Thyroid gland (tissue), 4 donors: ENCODE results near the gene PET100.

ENCODE experiments used
- POLR2A ChIP-seq, 2 donors: fragments of 450-650 bp; IDR thresholded peaks; one replicate each; pipeline ENCODE4 v1.6.1; 2017; ENCODE audit warnings: antibody characterized with exemption in 2 of 2, mild to moderate bottlenecking in 2 of 2, moderate library complexity in 1 of 2
- TF ChIP-seq, protein P1 (sequence below), 6 experiments: fragments of 200-600 bp in 3 of 6; fragments of 450-650 bp in 3 of 6; sonication (generic) in 3 of 6; IDR thresholded peaks; one replicate each; pipeline ENCODE4 v1.5.1; 2016 to 2019; ENCODE audit warnings: antibody characterized with exemption in 6 of 6, mild to moderate bottlenecking in 2 of 6, inconsistent platforms in 1 of 6, moderate library complexity in 1 of 6

DNA sequence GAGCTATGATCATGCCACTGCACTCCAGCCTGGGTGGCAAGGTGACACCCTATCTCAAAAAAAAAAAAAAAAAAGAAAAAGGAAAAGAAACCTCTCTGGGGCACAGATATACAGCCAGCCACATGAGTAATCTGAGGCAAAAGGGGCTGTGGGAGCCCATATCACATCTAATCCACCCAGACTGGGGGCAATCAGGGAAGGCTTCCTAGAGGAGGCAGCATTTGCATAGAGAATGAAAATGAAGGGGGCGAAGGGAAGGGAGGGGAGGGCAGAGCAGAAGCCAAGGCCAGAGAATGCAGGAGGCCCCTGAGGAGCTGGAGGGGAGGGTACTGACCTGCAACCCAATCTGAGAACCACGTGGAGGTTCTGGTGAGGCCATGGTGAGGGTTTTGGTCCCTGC lies 20.6 kb downstream of the PET100 start:
- TF ChIP-seq, protein P1, sequence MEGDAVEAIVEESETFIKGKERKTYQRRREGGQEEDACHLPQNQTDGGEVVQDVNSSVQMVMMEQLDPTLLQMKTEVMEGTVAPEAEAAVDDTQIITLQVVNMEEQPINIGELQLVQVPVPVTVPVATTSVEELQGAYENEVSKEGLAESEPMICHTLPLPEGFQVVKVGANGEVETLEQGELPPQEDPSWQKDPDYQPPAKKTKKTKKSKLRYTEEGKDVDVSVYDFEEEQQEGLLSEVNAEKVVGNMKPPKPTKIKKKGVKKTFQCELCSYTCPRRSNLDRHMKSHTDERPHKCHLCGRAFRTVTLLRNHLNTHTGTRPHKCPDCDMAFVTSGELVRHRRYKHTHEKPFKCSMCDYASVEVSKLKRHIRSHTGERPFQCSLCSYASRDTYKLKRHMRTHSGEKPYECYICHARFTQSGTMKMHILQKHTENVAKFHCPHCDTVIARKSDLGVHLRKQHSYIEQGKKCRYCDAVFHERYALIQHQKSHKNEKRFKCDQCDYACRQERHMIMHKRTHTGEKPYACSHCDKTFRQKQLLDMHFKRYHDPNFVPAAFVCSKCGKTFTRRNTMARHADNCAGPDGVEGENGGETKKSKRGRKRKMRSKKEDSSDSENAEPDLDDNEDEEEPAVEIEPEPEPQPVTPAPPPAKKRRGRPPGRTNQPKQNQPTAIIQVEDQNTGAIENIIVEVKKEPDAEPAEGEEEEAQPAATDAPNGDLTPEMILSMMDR (IDR thresholded peaks at IDR 0.05): no peak
- no peak for TF ChIP-seq POLR2A (IDR thresholded peaks at IDR 0.05)
